ENCODE data around the gene GNAT1.

GRCh38 chr3:50221411-50222168, 30.2 kb downstream of the GNAT1 start:
- TF ChIP-seq POLR2AphosphoS5 (IDR thresholded peaks at IDR 0.05) (no peak), POLR2A (IDR thresholded peaks at IDR 0.05) (no peak), EP300 (IDR thresholded peaks at IDR 0.05) (no peak)
- TF ChIP-seq, protein P1, sequence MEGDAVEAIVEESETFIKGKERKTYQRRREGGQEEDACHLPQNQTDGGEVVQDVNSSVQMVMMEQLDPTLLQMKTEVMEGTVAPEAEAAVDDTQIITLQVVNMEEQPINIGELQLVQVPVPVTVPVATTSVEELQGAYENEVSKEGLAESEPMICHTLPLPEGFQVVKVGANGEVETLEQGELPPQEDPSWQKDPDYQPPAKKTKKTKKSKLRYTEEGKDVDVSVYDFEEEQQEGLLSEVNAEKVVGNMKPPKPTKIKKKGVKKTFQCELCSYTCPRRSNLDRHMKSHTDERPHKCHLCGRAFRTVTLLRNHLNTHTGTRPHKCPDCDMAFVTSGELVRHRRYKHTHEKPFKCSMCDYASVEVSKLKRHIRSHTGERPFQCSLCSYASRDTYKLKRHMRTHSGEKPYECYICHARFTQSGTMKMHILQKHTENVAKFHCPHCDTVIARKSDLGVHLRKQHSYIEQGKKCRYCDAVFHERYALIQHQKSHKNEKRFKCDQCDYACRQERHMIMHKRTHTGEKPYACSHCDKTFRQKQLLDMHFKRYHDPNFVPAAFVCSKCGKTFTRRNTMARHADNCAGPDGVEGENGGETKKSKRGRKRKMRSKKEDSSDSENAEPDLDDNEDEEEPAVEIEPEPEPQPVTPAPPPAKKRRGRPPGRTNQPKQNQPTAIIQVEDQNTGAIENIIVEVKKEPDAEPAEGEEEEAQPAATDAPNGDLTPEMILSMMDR (IDR thresholded peaks at IDR 0.05), result no peak
